GM21390 (cell line): ENCODE data around the gene NOL9.

Experiments used
- ATAC-seq: cut with Tn5 transposase; IDR thresholded peaks from one replicate; pipeline ENCODE4 v1.9.1; 2021; ENCODE audit not compliant: unreplicated experiment

The NOL9 gene

DNA sequence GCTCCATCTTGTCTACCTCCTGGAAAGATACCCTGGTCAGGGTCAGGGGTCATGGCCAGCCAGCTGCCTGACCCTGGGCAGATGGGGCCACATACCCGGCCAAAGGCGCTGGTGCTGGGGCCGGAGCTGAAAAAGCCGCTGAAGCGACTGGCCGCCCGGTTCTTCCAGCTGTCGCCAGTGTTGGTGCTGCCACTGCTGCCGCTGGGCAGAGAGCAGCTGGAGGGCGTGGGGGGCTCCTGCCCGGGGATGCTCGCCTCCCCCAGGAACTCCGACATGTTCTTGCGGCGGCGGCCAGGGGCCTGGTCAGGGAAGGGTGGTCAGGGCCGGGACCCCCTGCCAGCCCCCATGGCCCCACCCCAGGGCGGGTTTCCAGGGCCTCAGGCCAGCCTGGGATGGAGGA, 81.2 kb downstream of the NOL9 start:
- no peak for ATAC-seq

DNA sequence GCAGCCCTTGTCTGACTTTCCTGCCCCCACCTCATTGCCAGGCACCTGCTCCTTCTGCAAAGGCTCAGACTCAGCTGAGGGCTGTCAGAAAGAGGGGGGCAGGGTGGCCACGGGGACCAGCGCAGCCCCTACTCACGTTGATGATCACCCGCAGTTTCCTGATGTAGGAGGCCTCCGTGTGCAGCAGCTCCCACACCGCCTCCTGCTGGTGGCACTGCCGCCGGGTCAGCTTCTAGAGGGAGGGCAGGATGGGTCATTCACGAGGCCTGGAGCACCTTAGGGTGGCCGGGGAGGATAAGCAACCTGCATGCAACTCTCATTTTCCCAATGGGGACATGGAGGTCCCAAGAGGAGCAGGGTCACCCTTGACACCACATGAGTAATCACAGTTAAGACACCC, 81.9 kb downstream of the NOL9 start:
- no peak for ATAC-seq

DNA sequence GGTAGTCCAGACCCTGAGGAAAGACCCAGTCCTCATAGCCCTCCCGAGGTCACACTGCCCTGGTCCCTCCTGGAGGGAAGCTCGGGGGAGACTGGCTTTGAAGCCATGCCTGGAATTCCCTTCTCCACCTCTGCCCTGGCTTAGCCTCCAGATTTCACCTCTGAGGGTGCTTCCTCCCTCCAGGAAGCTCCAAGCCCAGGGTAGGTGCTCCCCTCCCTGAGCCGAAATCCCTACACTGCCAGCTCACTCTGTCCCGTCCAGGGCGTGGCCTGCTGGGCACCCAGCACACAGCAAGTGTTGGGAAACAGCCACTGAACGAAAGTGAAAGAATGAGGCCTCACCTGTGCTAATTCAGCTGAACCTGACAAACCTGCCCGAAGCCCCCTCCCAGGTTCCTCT, 82.3 kb downstream of the NOL9 start:
- ATAC-seq, result no peak
